Measurements from ENCODE around the gene RAPGEF4.
A peak's percentile ranks its signal among the peaks of the same experiment; 100 is the strongest.

The RAPGEF4 gene

GRCh38 chr2:172908275-172908674 lies 172.6 kb downstream of the RAPGEF4 start:
- DNase-seq (ENCODE audit: low read depth), result no peak

- DNase-seq (ENCODE audit: low read depth), result no peak
Measured at GRCh38 chr2:172909454-172909853, 173.8 kb downstream of the RAPGEF4 start.

- DNase-seq (ENCODE audit: low read depth), result no peak
Measured at GRCh38 chr2:172912266-172912665, 176.6 kb downstream of the RAPGEF4 start.

GRCh38 chr2:172914341-172915008 lies 178.8 kb downstream of the RAPGEF4 start:
- no peak for DNase-seq (ENCODE audit: low read depth)

GRCh38 chr2:172917716-172918115 lies 182.1 kb downstream of the RAPGEF4 start:
- no peak for DNase-seq (ENCODE audit: low read depth)

- no peak for DNase-seq (ENCODE audit: low read depth)
Measured at GRCh38 chr2:172919732-172920131, 184.1 kb downstream of the RAPGEF4 start.

GRCh38 chr2:172921532-172922236 lies 186.0 kb downstream of the RAPGEF4 start:
- no peak for DNase-seq (ENCODE audit: low read depth)

- DNase-seq (ENCODE audit: low read depth), result no peak
Measured at GRCh38 chr2:172922306-172922705, 186.7 kb downstream of the RAPGEF4 start.

GRCh38 chr2:172922815-172923214 lies 187.2 kb downstream of the RAPGEF4 start:
- no peak for DNase-seq (ENCODE audit: low read depth)

- DNase-seq (ENCODE audit: low read depth), result no peak
Measured at GRCh38 chr2:172924097-172924660, 188.5 kb downstream of the RAPGEF4 start.

- DNase-seq (ENCODE audit: low read depth), result no peak
Measured at GRCh38 chr2:172925600-172925999, 190.0 kb downstream of the RAPGEF4 start.

GRCh38 chr2:172926785-172927640 lies 191.4 kb downstream of the RAPGEF4 start:
- no peak for DNase-seq (ENCODE audit: low read depth)

- no peak for DNase-seq (ENCODE audit: low read depth)
Measured at GRCh38 chr2:172927641-172928357, 192.2 kb downstream of the RAPGEF4 start.

- no peak for DNase-seq (ENCODE audit: low read depth)
Measured at GRCh38 chr2:172928756-172929155, 193.1 kb downstream of the RAPGEF4 start.

GRCh38 chr2:172929644-172930043 lies 194.0 kb downstream of the RAPGEF4 start:
- DNase-seq (ENCODE audit: low read depth), result no peak

GRCh38 chr2:172930871-172931255 lies 195.2 kb downstream of the RAPGEF4 start:
- DNase-seq (ENCODE audit: low read depth), result no peak

- no peak for DNase-seq (ENCODE audit: low read depth)
Measured at GRCh38 chr2:172931256-172931894, 195.7 kb downstream of the RAPGEF4 start.

- DNase-seq (ENCODE audit: low read depth), result peak; percentile 13
Measured at GRCh38 chr2:172931918-172932520, 196.4 kb downstream of the RAPGEF4 start.

GRCh38 chr2:172937884-172938712 lies 202.5 kb downstream of the RAPGEF4 start:
- no peak for DNase-seq (ENCODE audit: low read depth)

Measured in activated T-helper 1 cell treated with Interleukin-2 at 50 U/mL for 16 hours (primary cell).